Panc1 (cell line): ENCODE data around the gene RHBDL1. TPM values are rescaled to one million over a fixed set of nuclear protein-coding genes. Genes with fewer than 3 reads are reported as not detected.

Experiments used
- ATAC-seq: fragments of 200-7000 bp; cut with Tn5 transposase; 2 replicates; pipeline ENCODE4 v1.9.1; 2020; ENCODE audit warnings: mild to moderate bottlenecking, moderate library complexity
- BruUV-seq: library from RNA; stranded (reverse); fragments of 400-500 nt; replicated peaks from 2 replicates; lab custom pipeline; 2021; lab: Mats Ljungman, UMichigan
- CTCF ChIA-PET: fragments of 300-600 bp; sonication (Branson Sonifier 250); formaldehyde crosslinking; loops from one replicate; lab custom pipeline; 2022; ENCODE audit warnings: antibody characterized with exemption; lab: Charles Lee
- POLR2A ChIA-PET: fragments of 300-600 bp; sonication (Branson Sonifier 250); formaldehyde crosslinking; loops from one replicate; lab custom pipeline; 2022; ENCODE audit warnings: antibody characterized with exemption; lab: Charles Lee
- DNase-seq: peaks from one replicate; pipeline ENCODE4 v3.0.0-alpha.2; 2010; ENCODE audit warnings: low read depth, low spot score
- H3K27ac ChIP-seq: 2 replicates; pipeline ENCODE4 v1.5.1; 2011; ENCODE audit warnings: mild to moderate bottlenecking, low read length, inconsistent platforms
- H3K27me3 ChIP-seq: fragments of 200-500 bp; sonication (Bioruptor generic); 2 replicates; pipeline ENCODE4 v1.6.0; 2014; ENCODE audit warnings: low read length, inconsistent platforms; ENCODE audit not compliant: control insufficient read depth, insufficient read depth
- H3K36me3 ChIP-seq: fragments of 200-500 bp; sonication (Bioruptor generic); 2 replicates; pipeline ENCODE4 v1.5.1; 2014; ENCODE audit warnings: inconsistent platforms, mild to moderate bottlenecking, low read length, moderate library complexity; ENCODE audit not compliant: control insufficient read depth, insufficient read depth
- H3K4me1 ChIP-seq: 2 replicates; pipeline ENCODE4 v1.5.1; 2011; ENCODE audit warnings: inconsistent platforms, mild to moderate bottlenecking, low read length, moderate library complexity; ENCODE audit not compliant: control insufficient read depth, insufficient read depth
- H3K4me3 ChIP-seq, 2 experiments: 2 replicates each; pipeline ENCODE4 v1.5.1; 2011 to 2012; ENCODE audit warnings: low read depth in 2 of 2, low read length in 2 of 2, mild to moderate bottlenecking in 2 of 2, inconsistent platforms in 1 of 2, moderate library complexity in 1 of 2
- H3K9me3 ChIP-seq: fragments of 200-500 bp; sonication (Bioruptor generic); 2 replicates; pipeline ENCODE4 v1.5.1; 2014; ENCODE audit warnings: low read depth, mild to moderate bottlenecking, inconsistent platforms, low read length, moderate library complexity; ENCODE audit not compliant: control insufficient read depth, insufficient read depth
- POLR2AphosphoS5 ChIP-seq: IDR thresholded peaks from 2 replicates; pipeline ENCODE4 v1.6.1; 2012; ENCODE audit warnings: mild to moderate bottlenecking, low read depth, low read length, moderate library complexity
- SIN3A ChIP-seq: IDR thresholded peaks from 2 replicates; pipeline ENCODE4 v1.6.1; 2012; ENCODE audit warnings: low read depth, mild to moderate bottlenecking, low read length, moderate library complexity, borderline replicate concordance; ENCODE audit not compliant: insufficient read depth
- TCF7L2 ChIP-seq: IDR thresholded peaks from 2 replicates; pipeline ENCODE4 v1.6.1; 2011; ENCODE audit warnings: mild to moderate bottlenecking, low read depth, low read length, inconsistent platforms
- in situ Hi-C: cut with HindIII; loops from 2 replicates; pipeline ENCODE4 v1.10.0; 2016; ENCODE audit warnings: low sequenced_read_pairs, low pct_unique_long_range_greater_than_20kb
- intact Hi-C: fragments of 100-400 bp; cut with micrococcal nuclease; formaldehyde crosslinking; loops from one replicate; pipeline ENCODE4 v1.10.0; 2022; ENCODE audit not compliant: unreplicated experiment
- total RNA-seq: library from RNA; stranded (reverse); gene quantifications from one replicate; pipeline ENCODE4 v1.2.1, GENCODE V29; 2021; ENCODE audit not compliant: unreplicated experiment
- TF ChIP-seq, protein P1 (sequence below), 2 experiments: IDR thresholded peaks; 2 replicates each; pipeline ENCODE4 v1.6.1; 2011 to 2012; ENCODE audit warnings: low read depth in 2 of 2, control low read depth in 1 of 2, low read length in 1 of 2, mild to moderate bottlenecking in 1 of 2, moderate library complexity in 1 of 2; ENCODE audit not compliant: insufficient read depth in 1 of 2
- TF ChIP-seq, protein P2 (sequence below): fragments of 450-650 bp; IDR thresholded peaks from 2 replicates; pipeline ENCODE4 v1.5.1; 2017; ENCODE audit warnings: mild to moderate bottlenecking

Gene RHBDL1
- total RNA-seq, 1 experiment from 2014 or later: 6.6 TPM

DNA sequence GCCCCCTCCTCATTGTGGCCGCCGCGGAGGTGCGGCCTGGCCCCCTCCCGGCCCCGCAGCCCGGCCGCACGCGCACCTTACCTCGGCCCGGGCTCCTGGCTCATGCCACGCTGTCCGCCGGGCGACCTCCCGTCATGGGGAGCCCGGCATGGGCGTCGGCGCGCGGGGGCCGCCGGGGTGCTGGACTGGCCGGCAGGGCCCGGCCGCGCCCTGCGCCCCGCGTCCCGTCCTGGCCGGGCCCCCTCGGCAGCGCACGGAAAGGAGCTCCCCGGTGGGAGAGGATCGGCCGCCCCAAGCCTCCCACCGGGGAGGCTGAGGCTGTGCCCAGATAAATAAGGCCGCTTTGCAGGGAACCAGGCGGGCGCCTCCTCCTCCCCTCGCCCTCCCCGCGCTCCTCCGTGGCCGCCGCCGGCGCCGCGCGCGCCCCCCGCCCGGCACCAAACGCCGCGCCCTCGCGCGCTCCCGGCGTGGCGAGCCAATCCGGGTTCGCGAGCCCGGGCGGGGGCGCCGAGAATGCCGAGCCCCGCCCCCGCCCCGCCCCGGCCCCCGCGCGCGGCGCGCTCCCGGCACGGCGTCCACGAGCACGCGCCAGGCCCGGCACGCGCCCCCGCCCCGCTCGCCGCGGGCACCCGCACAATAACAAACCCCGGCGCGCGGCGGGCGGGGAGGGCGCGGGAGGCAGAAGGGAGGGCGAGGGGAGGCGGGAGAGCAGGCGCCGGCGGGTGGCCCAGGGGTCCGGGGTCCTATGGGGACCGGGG, 30.1 kb downstream of the RHBDL1 start, which contains the start of gene FBXL16:
Gene FBXL16 (minus strand): TSS at position 371 of the 758 bp plus-strand sequence. CDS start 8,396 bp downstream, outside the sequence.
- ChIA-PET CTCF (no interaction called here), POLR2A (no interaction called here)
- H3K9me3 ChIP-seq: no peaks in the 10 kb centered on the region
- TF ChIP-seq SIN3A (no peak), TCF7L2 (no peak), POLR2AphosphoS5 (no peak)
- TF ChIP-seq, protein P1, sequence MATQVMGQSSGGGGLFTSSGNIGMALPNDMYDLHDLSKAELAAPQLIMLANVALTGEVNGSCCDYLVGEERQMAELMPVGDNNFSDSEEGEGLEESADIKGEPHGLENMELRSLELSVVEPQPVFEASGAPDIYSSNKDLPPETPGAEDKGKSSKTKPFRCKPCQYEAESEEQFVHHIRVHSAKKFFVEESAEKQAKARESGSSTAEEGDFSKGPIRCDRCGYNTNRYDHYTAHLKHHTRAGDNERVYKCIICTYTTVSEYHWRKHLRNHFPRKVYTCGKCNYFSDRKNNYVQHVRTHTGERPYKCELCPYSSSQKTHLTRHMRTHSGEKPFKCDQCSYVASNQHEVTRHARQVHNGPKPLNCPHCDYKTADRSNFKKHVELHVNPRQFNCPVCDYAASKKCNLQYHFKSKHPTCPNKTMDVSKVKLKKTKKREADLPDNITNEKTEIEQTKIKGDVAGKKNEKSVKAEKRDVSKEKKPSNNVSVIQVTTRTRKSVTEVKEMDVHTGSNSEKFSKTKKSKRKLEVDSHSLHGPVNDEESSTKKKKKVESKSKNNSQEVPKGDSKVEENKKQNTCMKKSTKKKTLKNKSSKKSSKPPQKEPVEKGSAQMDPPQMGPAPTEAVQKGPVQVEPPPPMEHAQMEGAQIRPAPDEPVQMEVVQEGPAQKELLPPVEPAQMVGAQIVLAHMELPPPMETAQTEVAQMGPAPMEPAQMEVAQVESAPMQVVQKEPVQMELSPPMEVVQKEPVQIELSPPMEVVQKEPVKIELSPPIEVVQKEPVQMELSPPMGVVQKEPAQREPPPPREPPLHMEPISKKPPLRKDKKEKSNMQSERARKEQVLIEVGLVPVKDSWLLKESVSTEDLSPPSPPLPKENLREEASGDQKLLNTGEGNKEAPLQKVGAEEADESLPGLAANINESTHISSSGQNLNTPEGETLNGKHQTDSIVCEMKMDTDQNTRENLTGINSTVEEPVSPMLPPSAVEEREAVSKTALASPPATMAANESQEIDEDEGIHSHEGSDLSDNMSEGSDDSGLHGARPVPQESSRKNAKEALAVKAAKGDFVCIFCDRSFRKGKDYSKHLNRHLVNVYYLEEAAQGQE (IDR thresholded peaks at IDR 0.05; ENCODE audit: insufficient read depth in 1 of 2, low read depth in 2 of 2, low read length in 1 of 2): no peak
- TF ChIP-seq, protein P2, sequence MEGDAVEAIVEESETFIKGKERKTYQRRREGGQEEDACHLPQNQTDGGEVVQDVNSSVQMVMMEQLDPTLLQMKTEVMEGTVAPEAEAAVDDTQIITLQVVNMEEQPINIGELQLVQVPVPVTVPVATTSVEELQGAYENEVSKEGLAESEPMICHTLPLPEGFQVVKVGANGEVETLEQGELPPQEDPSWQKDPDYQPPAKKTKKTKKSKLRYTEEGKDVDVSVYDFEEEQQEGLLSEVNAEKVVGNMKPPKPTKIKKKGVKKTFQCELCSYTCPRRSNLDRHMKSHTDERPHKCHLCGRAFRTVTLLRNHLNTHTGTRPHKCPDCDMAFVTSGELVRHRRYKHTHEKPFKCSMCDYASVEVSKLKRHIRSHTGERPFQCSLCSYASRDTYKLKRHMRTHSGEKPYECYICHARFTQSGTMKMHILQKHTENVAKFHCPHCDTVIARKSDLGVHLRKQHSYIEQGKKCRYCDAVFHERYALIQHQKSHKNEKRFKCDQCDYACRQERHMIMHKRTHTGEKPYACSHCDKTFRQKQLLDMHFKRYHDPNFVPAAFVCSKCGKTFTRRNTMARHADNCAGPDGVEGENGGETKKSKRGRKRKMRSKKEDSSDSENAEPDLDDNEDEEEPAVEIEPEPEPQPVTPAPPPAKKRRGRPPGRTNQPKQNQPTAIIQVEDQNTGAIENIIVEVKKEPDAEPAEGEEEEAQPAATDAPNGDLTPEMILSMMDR: no peak
- no peaks in the 10 kb centered on the region for H3K27me3 ChIP-seq
- peaks cover 5% of the 10 kb centered on the region; the same call in 1 of the 2 replicates for H3K36me3 ChIP-seq
- peak within 1 kb of the TSS; percentile 55 to 56 for H3K4me3 ChIP-seq
- ATAC-seq (peak; percentile 40), DNase-seq (no peak)
- no TSS peak for BruUV-seq
- intact Hi-C loops: no loop called here
- in situ Hi-C loops: no loop called here
- H3K27ac ChIP-seq: peak within 1 kb of the TSS; percentile 51; the same call in 1 of the 2 replicates
- peaks cover 15% of the 10 kb centered on the region for H3K4me1 ChIP-seq

DNA sequence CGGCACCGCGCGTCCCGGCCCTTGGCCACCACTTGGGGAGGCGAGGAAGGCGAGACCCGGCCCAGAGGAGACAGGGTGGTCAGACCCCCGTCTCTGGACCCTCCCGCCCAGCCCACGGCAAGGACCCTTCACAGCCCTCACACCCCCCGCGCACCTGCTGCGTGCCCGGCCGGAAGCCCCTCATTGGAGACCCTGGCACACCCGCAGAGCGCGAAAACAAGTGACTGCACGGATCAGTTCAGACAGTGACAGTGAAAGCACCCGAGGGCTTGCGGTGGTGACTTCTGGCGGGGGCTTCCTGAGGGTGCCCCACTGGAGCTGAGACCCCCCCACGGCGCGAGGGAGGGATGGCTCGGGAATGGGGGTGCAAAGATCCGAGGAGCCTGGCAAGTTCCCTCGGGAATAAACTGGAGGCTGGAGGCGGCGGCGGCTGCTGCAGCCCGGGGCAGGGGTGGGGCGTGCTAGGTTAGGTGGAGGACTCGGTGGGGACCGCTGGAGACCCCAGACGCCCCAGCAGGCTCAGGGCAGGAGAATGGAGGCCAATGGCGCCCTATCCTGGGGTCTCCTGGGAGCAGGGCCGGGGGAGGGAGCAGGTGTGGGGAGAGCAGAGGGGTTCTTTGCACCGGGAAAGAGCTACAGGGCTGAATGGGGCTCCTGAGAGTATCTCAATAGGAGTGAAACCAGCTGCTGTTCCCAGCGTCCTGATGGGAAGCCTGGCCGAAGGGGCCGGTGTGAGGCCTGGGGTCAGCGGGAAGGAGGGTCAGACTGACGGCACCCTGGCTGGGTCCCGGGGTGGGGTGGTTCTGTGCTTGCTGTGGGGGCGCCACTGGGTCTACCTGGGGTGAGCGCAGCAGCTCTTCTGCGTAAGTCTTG, 31.0 kb downstream of the RHBDL1 start:
- Histone ChIP-seq H3K4me3 (peak overlapping the region; percentile 33 to 56), H3K27ac (no peak overlapping the region), H3K27me3 (no peaks in the 10 kb centered on the region), H3K4me1 (peaks cover 23% of the 10 kb centered on the region), H3K9me3 (no peaks in the 10 kb centered on the region), H3K36me3 (peaks cover 5% of the 10 kb centered on the region; the same call in 1 of the 2 replicates)
- TF ChIP-seq, protein P1 (IDR thresholded peaks at IDR 0.05; ENCODE audit: insufficient read depth in 1 of 2, low read depth in 2 of 2, low read length in 1 of 2): no peak
- TF ChIP-seq TCF7L2 (no peak), SIN3A (no peak), POLR2AphosphoS5 (no peak)
- TF ChIP-seq, protein P2: no peak
- ATAC-seq: peak; percentile 32
- intact Hi-C loops (no loop called here), in situ Hi-C loops (no loop called here)
- CTCF ChIA-PET: no interaction called here
- POLR2A ChIA-PET: no interaction called here
- no peak for DNase-seq
- no TSS peak for BruUV-seq
